Mesothelial cell of epicardium (in vitro differentiated cells): Measurements from ENCODE around the gene HACE1. TPM values are rescaled to one million over a fixed set of nuclear protein-coding genes. Genes with fewer than 3 reads are reported as not detected.

ENCODE experiments used
- DNase-seq, 2 experiments: peaks; one replicate each; pipeline ENCODE4 v3.0.0; 2021; ENCODE audit warnings: low spot score in 2 of 2; ENCODE audit not compliant: unreplicated experiment in 2 of 2
- H3K27ac Mint-ChIP-seq: 2 replicates; pipeline ENCODE4 v1.8.0; 2021; ENCODE audit warnings: mixed read lengths
- H3K27me3 Mint-ChIP-seq: 2 replicates; pipeline ENCODE4 v1.8.0; 2021; ENCODE audit warnings: low read depth, mixed read lengths
- H3K36me3 Mint-ChIP-seq: 2 replicates; pipeline ENCODE4 v1.8.0; 2021; ENCODE audit warnings: mixed read lengths
- H3K4me1 Mint-ChIP-seq: 2 replicates; pipeline ENCODE4 v1.8.0; 2021; ENCODE audit warnings: mixed read lengths
- H3K4me3 Mint-ChIP-seq: 2 replicates; pipeline ENCODE4 v1.8.0; 2021; ENCODE audit warnings: mild to moderate bottlenecking, moderate library complexity, mixed read lengths
- H3K9me3 Mint-ChIP-seq: 2 replicates; pipeline ENCODE4 v1.8.0; 2021; ENCODE audit warnings: mixed read lengths
- CTCF ChIP-seq: fragments of 200-600 bp; sonication (generic); IDR thresholded peaks from one replicate; pipeline ENCODE4 v1.5.0; 2021; ENCODE audit warnings: antibody characterized with exemption; ENCODE audit not compliant: unreplicated experiment
- total RNA-seq: library from RNA; stranded (reverse); gene quantifications from 3 replicates; pipeline ENCODE4 v1.2.1, GENCODE V29; 2021

HACE1 gene
- total RNA-seq, 1 donor from 2014 or later, result 25.9 TPM

GRCh38 chr6:104728448-104728847 lies 131.3 kb downstream of the HACE1 start:
- no peak overlapping the region for H3K4me3 Mint-ChIP-seq

DNA sequence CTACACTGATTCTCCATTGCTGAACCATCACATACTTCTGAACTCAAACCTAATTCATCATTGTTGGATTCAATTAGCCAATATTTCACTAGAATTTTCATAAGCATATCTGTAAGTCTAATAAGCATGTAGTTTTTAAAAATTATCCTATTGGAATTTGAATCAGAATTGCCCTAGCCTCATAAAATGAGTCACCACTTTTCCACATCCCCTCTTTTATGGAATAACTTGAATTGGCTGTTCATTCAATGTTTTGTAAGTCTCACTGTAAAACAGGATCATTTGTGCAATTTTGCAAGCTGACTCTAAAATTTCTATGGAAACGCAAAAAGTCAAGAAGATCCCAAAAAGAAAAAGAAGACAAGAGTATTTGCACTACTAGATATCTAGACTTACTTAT lies 141.0 kb downstream of the HACE1 start:
- Mint-ChIP-seq H3K36me3 (peaks cover 9% of the 10 kb centered on the region), H3K27ac (no peak overlapping the region), H3K4me3 (no peak overlapping the region), H3K4me1 (peaks cover 2% of the 10 kb centered on the region), H3K27me3 (no peaks in the 10 kb centered on the region), H3K9me3 (peaks cover 5% of the 10 kb centered on the region)
- DNase-seq, result no peak
- no peak for TF ChIP-seq CTCF

More at GRCh38 chr6:104728448-104728847, 131.3 kb downstream of the HACE1 start:
- no peak overlapping the region for H3K27ac Mint-ChIP-seq
- peaks cover 12% of the 10 kb centered on the region for H3K36me3 Mint-ChIP-seq
- peaks cover 13% of the 10 kb centered on the region for H3K9me3 Mint-ChIP-seq
- DNase-seq, result no peak
- no peaks in the 10 kb centered on the region for H3K4me1 Mint-ChIP-seq
- no peak for TF ChIP-seq CTCF
- no peaks in the 10 kb centered on the region for H3K27me3 Mint-ChIP-seq

DNA sequence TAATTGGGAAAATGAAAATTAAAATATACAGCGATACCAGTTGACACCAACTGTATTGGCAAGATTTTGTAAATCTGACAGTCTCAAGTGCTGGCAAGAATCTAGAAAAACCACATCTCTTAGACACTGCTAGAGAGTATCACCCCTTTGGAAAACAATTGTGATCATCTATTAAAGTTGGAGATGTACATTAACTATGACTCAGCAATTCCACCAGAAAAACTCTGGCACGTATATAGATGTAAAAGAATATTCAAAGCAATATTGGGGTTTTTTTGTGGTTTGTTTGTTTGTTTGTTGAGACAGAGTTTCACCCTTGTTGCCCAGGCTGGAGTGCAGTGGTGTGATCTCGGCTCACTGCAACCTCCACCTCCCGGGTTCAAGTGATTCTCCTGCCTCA lies 142.9 kb downstream of the HACE1 start:
- H3K4me1 Mint-ChIP-seq, result peaks cover 2% of the 10 kb centered on the region
- no peak for TF ChIP-seq CTCF
- peaks cover 9% of the 10 kb centered on the region for H3K36me3 Mint-ChIP-seq
- no peak overlapping the region for H3K4me3 Mint-ChIP-seq
- no peak overlapping the region for H3K27ac Mint-ChIP-seq
- DNase-seq, result no peak
- H3K9me3 Mint-ChIP-seq, result peaks cover 5% of the 10 kb centered on the region
- H3K27me3 Mint-ChIP-seq, result no peaks in the 10 kb centered on the region

- Mint-ChIP-seq H3K4me1 (peaks cover 2% of the 10 kb centered on the region), H3K36me3 (peaks cover 3% of the 10 kb centered on the region), H3K9me3 (peaks cover 5% of the 10 kb centered on the region), H3K27me3 (no peaks in the 10 kb centered on the region), H3K4me3 (no peak overlapping the region), H3K27ac (no peak overlapping the region)
- no peak for DNase-seq
- TF ChIP-seq CTCF, result no peak
Observed at GRCh38 chr6:104714796-104715195, 144.9 kb downstream of the HACE1 start.

- Mint-ChIP-seq H3K27ac (no peak overlapping the region), H3K27me3 (no peaks in the 10 kb centered on the region), H3K4me1 (peaks cover 2% of the 10 kb centered on the region), H3K9me3 (peaks cover 12% of the 10 kb centered on the region), H3K36me3 (peaks cover 3% of the 10 kb centered on the region), H3K4me3 (no peak overlapping the region)
- no peak for TF ChIP-seq CTCF
- DNase-seq, result no peak
Observed at GRCh38 chr6:104713982-104714381, 145.7 kb downstream of the HACE1 start.

DNA sequence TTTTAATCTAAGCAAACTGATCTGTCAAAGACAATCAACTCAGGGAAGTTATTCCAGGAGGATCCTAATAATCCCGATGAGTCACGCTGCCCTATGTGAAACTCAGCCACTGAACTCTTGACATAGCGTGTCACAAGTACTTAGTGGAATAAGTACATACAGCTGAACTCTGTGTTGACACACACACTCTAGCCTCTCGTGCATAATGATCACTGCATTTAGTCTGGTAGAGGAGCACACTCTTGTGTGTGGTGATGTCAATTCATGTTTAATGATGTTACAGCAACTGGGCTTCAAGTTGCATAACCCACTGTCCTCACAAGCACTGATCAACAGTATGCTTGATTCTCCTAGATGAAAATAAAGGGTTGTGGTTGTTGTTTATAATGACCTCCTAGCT lies 148.3 kb downstream of the HACE1 start:
- Mint-ChIP-seq H3K9me3 (peaks cover 21% of the 10 kb centered on the region), H3K4me3 (no peak overlapping the region), H3K27ac (no peak overlapping the region), H3K4me1 (no peaks in the 10 kb centered on the region), H3K27me3 (no peaks in the 10 kb centered on the region), H3K36me3 (peaks cover 8% of the 10 kb centered on the region)
- TF ChIP-seq CTCF, result no peak
- no peak for DNase-seq
